GM23338 (cell line): Measurements from ENCODE around the gene TPRG1.

Experiments
- CREB1 ChIP-seq: fragments of 250-450 bp; sonication (Bioruptor Pico); IDR thresholded peaks from 2 replicates; pipeline ENCODE4 v1.5.0; 2020; ENCODE audit warnings: low read depth, mild to moderate bottlenecking, moderate library complexity
- CTCF ChIP-seq, 2 experiments: fragments of 200-600 bp in 1 of 2; sonication (generic) in 1 of 2; conservative IDR thresholded peaks; 2 replicates each; pipeline versions ENCODE4 v1.5.1 to v1.6.1; 2016 to 2017; ENCODE audit warnings: antibody characterized with exemption in 2 of 2, low read depth in 2 of 2, mild to moderate bottlenecking in 2 of 2, moderate library complexity in 1 of 2
- ETS1 ChIP-seq: IDR thresholded peaks from 2 replicates; pipeline ENCODE4 v1.6.1; 2016; ENCODE audit warnings: antibody characterized with exemption
- EZH2 ChIP-seq: fragments of 200-600 bp; sonication (generic); IDR thresholded peaks from one replicate; pipeline ENCODE4 v1.8.0; 2017; ENCODE audit warnings: antibody characterized with exemption, mild to moderate bottlenecking, low read depth; ENCODE audit not compliant: unreplicated experiment
- EZH2phosphoT487 ChIP-seq: fragments of 200-600 bp; sonication (generic); IDR thresholded peaks from one replicate; pipeline ENCODE4 v1.8.1; 2018; ENCODE audit warnings: antibody characterized with exemption; ENCODE audit not compliant: unreplicated experiment
- JUNB ChIP-seq: IDR thresholded peaks from one replicate; pipeline ENCODE4 v1.6.1; 2016; ENCODE audit warnings: antibody characterized with exemption; ENCODE audit not compliant: unreplicated experiment
- POLR2AphosphoS5 ChIP-seq: IDR thresholded peaks from 2 replicates; pipeline ENCODE4 v1.6.1; 2016; ENCODE audit warnings: antibody characterized with exemption, low read depth
- REST ChIP-seq: IDR thresholded peaks from one replicate; pipeline ENCODE4 v1.6.1; 2018; ENCODE audit warnings: antibody characterized with exemption; ENCODE audit not compliant: unreplicated experiment
- ZNF114 ChIP-seq: fragments of 250-450 bp; sonication (Bioruptor Pico); IDR thresholded peaks from 2 replicates; pipeline ENCODE4 v1.5.0; 2020; ENCODE audit warnings: mild to moderate bottlenecking, moderate library complexity

- TF ChIP-seq CTCF (conservative IDR thresholded peaks at IDR 0.05; ENCODE audit: low read depth in 2 of 2): no peak
- no peak for TF ChIP-seq EZH2
- no peak for TF ChIP-seq CREB1 (CRISPR knock-in tag)
- TF ChIP-seq EZH2phosphoT487: no peak
- TF ChIP-seq ETS1: no peak
- no peak for TF ChIP-seq POLR2AphosphoS5
- no peak for TF ChIP-seq ZNF114 (CRISPR knock-in tag)
- TF ChIP-seq REST: no peak
- no peak for TF ChIP-seq JUNB
Observed at GRCh38 chr3:189338366-189338765, 166.6 kb downstream of the TPRG1 start.
